ELR (cell line): Measurements from ENCODE around the gene PRMT7.
A peak's percentile ranks its signal among the peaks of the same experiment; 100 is the strongest.

Experiments used
- DNase-seq: peaks from one replicate; pipeline ENCODE4 v3.0.0-alpha.2; 2015; ENCODE audit warnings: low read depth

Gene PRMT7

DNA sequence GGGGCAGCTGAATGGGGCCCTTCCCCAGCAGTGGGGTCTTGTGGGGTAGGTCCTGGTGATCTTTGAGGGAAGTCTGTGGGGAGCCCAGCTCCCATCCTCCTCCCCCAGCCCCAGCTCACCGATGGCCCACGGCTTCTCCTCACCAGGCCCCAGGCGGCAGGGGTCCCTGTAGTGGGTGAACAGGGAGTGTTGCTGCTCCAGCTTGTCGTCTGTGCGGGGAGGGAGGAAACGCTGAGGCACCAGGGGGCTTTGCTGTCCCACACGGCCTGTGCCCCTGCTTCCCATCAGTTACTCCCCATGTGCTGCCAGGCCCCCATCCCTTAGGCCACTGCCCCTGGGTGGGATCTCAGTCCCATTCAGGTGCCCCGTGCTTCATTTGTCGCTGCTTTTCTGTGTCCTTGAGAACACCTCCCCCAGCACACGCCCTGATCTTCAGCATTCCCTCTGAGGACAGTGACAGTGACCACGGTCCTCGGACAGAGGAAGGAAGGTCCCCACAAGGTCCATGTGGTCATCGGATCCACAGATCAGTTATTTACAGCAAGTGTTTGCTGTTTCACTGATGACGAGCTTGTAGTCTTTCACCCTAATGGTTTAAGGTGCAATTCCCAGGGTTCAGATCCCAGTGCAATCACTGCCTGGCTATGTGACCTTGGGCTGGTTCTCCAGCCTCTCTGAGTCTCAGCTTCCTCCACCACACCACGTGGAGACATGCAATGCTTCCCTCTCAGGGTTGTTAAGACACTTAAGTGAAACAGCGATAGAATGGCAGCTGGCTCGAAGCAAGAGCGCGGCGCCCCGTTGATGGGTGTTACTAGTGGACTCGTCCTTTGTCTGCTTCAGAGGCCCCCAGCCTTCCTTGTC is 53.1 kb downstream of the PRMT7 start:
- peak; percentile 18 for DNase-seq

GRCh38 chr16:68364561-68364998 is 53.8 kb downstream of the PRMT7 start:
- DNase-seq = peak; percentile 12

GRCh38 chr16:68365167-68365817 is 54.5 kb downstream of the PRMT7 start:
- DNase-seq = peak; percentile 10

GRCh38 chr16:68366062-68366461 is 55.2 kb downstream of the PRMT7 start:
- no peak for DNase-seq

- DNase-seq = peak; percentile 52
Observed at GRCh38 chr16:68367030-68367429, 56.2 kb downstream of the PRMT7 start.

DNA sequence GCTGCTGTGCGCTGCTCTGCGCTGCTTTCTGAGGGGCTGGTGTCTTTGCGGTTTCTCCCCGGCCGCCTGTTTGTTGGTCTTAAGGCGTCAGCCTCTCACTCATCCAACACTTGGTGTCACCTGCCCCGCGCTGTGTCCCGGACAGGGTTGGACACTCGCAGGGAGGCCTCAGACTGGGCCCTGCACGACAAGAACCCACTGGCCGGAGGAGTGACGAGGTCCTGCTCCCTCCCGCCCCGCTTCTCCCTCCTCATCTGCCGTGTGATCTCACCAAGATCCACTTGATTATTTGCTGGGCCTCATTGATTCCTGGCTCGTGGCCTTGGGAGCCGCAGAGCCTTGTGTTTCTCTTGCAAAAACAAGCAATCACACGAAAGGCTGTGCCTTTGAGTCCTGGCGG is 56.6 kb downstream of the PRMT7 start:
- no peak for DNase-seq

DNA sequence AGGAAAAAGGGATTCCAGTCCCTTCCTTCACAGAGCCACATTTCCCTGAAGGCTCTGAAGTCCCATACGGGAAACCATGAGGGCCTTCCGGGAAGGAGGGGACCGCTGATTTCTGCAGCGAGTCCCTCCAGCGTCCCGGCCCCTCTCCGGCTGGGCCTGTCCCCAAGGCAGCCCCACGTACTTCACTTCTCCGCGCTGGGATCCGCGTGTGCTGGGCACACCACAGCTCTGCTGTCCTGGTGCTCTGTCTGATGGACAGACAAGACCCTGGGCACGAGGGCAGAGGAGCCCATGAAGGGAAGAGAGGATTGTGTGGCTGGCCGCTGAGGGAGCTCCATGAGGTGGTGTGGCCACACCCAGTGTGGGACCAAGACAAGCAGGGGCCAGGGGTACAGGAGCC is 57.1 kb downstream of the PRMT7 start:
- DNase-seq = no peak

DNA sequence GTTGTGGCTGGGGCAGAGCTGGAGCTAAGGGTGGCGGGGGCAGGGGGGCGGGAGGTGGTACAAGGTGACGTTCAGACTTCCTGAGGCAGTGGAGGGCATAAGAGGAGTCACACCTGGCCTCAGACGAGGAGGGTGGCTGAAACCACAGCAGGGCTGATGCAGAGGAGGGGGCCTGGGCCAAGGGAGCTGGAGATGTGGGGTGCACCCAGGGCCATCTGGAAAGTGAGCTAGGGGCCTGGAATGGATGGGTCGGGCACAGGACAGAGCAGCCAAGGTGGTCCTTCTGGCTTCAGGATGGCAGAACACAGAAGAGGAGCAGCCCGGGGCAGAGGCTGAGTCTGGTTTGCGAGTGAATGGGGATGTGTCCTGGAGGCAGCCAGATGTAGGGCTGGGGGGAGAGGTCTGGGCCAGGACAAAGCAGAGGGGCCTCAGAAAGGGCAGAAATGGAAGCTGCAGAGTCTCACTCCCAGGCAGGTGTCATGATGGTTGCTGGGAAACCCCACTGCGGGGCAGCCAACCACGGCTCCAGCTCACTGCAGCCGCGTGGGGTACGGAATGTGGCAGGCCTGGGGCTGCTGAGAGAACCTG is 57.6 kb downstream of the PRMT7 start:
- no peak for DNase-seq

DNA sequence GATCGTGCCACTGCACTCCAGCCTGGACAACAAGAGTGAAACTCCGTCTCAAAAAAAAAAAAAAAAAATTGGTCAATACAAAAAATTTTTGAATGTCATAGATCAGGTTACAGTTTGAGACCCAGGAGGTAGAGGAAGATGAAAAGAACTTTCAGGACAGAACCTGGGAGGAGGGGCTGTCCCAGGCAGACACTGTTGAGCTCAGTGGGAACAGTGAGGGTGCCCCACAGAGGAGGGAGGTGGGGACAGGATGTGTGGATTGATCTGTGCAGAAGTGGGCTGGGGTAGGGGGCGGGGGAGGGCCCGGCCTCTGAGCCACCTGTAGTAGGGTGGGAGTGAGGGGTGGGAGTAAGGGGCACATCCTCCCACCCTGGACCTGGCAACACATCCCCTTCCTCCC is 58.3 kb downstream of the PRMT7 start:
- DNase-seq = no peak

- no peak for DNase-seq
Observed at GRCh38 chr16:68369697-68370580, 59.1 kb downstream of the PRMT7 start.

GRCh38 chr16:68370581-68371275 is 59.9 kb downstream of the PRMT7 start:
- no peak for DNase-seq

DNA sequence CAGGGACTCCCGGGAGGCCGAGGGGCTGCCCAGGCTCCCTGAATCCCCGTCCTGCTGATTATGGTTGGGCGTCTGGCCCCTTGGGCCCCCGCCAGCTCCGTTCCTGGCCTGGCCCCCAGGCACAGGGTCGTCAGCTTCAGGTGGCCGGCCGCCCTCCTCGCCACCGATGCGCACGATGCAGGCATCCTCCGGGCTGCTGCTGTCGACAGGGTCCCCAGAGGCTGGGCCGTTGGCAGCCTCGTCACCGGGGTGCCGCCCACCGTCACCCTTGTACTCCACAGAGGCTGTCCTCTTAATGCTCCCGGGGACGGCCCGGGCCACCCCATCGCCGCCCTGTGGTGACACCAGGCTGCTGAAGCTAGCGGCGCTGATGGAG is 60.4 kb downstream of the PRMT7 start:
- DNase-seq = no peak

GRCh38 chr16:68371706-68372380 is 61.0 kb downstream of the PRMT7 start:
- DNase-seq = no peak

GRCh38 chr16:68372381-68372720 is 61.5 kb downstream of the PRMT7 start:
- no peak for DNase-seq

- no peak for DNase-seq
Observed at GRCh38 chr16:68372806-68373205, 62.0 kb downstream of the PRMT7 start.

- no peak for DNase-seq
Observed at GRCh38 chr16:68373528-68374245, 62.9 kb downstream of the PRMT7 start.

- no peak for DNase-seq
Observed at GRCh38 chr16:68374246-68374805, 63.5 kb downstream of the PRMT7 start.

DNA sequence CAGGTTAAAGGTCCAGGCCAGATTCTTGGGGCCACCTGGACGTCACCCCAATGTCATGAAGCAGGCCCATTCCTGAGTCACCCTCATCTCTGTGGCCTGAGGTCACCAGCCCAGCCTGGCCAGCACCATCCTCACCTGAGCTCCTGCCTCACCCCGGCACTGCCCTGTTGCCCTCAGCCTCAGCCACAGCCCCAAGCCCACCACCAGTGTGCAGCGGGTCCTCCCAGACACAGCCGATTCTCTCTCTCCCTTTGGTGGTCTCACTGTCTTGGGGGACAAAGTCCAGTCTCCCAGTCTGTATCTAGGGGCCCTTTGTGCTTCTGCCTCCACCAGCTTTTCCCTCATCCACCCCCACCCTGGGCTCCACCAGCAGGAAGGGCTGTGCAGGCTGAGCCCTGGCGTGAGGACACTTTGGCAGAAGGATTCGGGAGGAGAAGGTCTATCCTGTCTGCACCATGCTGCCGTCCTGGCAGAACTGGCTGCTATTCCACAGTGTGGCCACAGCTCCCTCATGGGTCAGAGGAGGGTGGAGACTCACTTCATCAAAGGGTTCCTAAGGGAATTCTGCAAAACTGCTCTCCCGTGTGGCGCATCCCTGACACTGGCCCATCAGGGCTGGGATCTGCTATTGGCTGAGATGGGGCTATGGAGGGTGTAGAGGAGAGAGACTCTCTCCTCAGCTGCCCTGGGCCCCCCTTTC is 64.3 kb downstream of the PRMT7 start:
- DNase-seq = peak; percentile 27

DNA sequence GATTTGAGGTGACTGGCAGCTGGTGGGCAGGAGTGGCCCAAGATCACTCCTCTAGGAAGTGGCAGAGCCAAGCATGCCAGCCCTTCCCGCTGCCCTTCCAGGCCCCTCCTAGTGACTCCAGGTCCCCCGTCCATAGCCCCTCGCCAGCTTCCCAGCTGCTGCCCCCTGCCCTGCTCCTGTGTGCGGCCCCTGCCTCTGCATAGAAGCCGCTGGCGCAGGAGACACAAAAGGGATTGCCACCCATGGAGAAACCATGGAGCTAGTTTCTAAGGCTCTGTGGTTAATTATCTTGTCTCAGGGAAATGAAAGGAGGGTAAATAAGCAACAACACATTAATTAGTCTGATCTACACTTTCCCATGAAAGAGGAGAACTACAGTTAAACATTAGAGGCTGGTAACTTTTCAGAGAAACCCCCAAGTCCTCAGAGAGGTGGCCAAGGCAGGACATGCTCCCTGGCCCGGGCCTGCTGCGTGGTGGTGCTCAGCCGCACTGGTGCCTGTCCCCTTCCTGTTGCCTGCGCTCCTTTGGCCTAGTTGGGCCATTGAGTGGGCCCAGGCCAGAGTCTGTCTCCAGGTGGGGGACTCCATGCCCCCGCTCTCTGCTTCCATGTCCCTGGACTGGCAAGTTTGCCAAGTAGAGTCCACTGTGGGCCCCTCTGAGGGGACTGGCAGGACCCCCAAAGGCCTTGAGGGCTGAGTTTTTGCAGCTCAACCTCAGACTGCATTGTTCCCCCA is 65.2 kb downstream of the PRMT7 start:
- no peak for DNase-seq
